Effector memory CD8-positive, alpha-beta T cell (primary cell): ENCODE measurements around the gene FLII.

Experiments used
- ATAC-seq: fragments of 150-1000 bp; cut with Tn5 transposase; replicated peaks from 2 replicates; pipeline ENCODE4 v1.10.0; 2021; ENCODE audit warnings: mild to moderate bottlenecking, moderate library complexity
- DNase-seq, 3 experiments: peaks; one replicate each; pipeline ENCODE4 v3.0.0; 2021
- H3K27ac Mint-ChIP-seq, 2 donors: one replicate each; pipeline ENCODE4 v1.8.0; 2022; ENCODE audit warnings: mild to moderate bottlenecking in 2 of 2, mixed read lengths in 2 of 2, moderate library complexity in 2 of 2
- H3K27me3 Mint-ChIP-seq, 2 donors: one replicate each; pipeline ENCODE4 v1.8.0; 2022; ENCODE audit warnings: mixed read lengths in 2 of 2
- H3K36me3 Mint-ChIP-seq: one replicate; pipeline ENCODE4 v1.8.0; 2022; ENCODE audit warnings: mild to moderate bottlenecking, moderate library complexity, mixed read lengths; ENCODE audit not compliant: insufficient read depth
- H3K4me1 Mint-ChIP-seq, 2 donors: one replicate each; pipeline ENCODE4 v1.8.0; 2022; ENCODE audit warnings: low read depth in 2 of 2, mixed read lengths in 2 of 2
- H3K4me3 Mint-ChIP-seq, 2 donors: one replicate each; pipeline ENCODE4 v1.8.0; 2022; ENCODE audit warnings: mild to moderate bottlenecking in 2 of 2, mixed read lengths in 2 of 2, moderate library complexity in 2 of 2
- H3K9me3 Mint-ChIP-seq, 2 donors: one replicate each; pipeline ENCODE4 v1.8.0; 2022; ENCODE audit warnings: mixed read lengths in 2 of 2

The FLII gene

GRCh38 chr17:18246109-18246725, 12.3 kb downstream of the FLII start:
- peaks cover 4 to 6% of the 10 kb centered on the region in 2 donors for H3K4me1 Mint-ChIP-seq
- no peaks in the 10 kb centered on the region for H3K27me3 Mint-ChIP-seq
- ATAC-seq (no peak), DNase-seq (no peak)
- H3K4me3 Mint-ChIP-seq = no peak overlapping the region
- peak overlapping the region in 1 of 2 donors; percentile 57 for H3K27ac Mint-ChIP-seq
- H3K36me3 Mint-ChIP-seq = peaks cover 59% of the 10 kb centered on the region
- H3K9me3 Mint-ChIP-seq = no peaks in the 10 kb centered on the region

GRCh38 chr17:18245038-18245776, 13.3 kb downstream of the FLII start:
- no peak overlapping the region for H3K4me3 Mint-ChIP-seq
- H3K36me3 Mint-ChIP-seq = peaks cover 51% of the 10 kb centered on the region
- H3K9me3 Mint-ChIP-seq = no peaks in the 10 kb centered on the region
- no peaks in the 10 kb centered on the region for H3K27me3 Mint-ChIP-seq
- no peak overlapping the region for H3K27ac Mint-ChIP-seq
- ATAC-seq (no peak), DNase-seq (no peak)
- peaks cover 4 to 6% of the 10 kb centered on the region in 2 donors for H3K4me1 Mint-ChIP-seq

GRCh38 chr17:18241229-18241871, 17.2 kb downstream of the FLII start:
- Mint-ChIP-seq H3K36me3 (peaks cover 33% of the 10 kb centered on the region), H3K9me3 (no peaks in the 10 kb centered on the region), H3K4me1 (no peaks in the 10 kb centered on the region), H3K4me3 (no peak overlapping the region), H3K27ac (peak overlapping the region in 1 of 2 donors; percentile 20), H3K27me3 (no peaks in the 10 kb centered on the region)
- ATAC-seq (no peak), DNase-seq (no peak)

- Mint-ChIP-seq H3K4me3 (no peak overlapping the region), H3K9me3 (no peaks in the 10 kb centered on the region), H3K4me1 (no peaks in the 10 kb centered on the region), H3K27me3 (no peaks in the 10 kb centered on the region), H3K36me3 (peaks cover 28% of the 10 kb centered on the region), H3K27ac (peak overlapping the region in 1 of 2 donors; percentile 82)
- DNase-seq (no peak), ATAC-seq (no peak)
Measured at GRCh38 chr17:18240449-18240848, 18.1 kb downstream of the FLII start.

- no peaks in the 10 kb centered on the region for H3K9me3 Mint-ChIP-seq
- DNase-seq (no peak), ATAC-seq (no peak)
- no peak overlapping the region for H3K4me3 Mint-ChIP-seq
- H3K27ac Mint-ChIP-seq = no peak overlapping the region
- H3K4me1 Mint-ChIP-seq = peaks cover 0 to 1% of the 10 kb centered on the region in 2 donors
- peaks cover 18% of the 10 kb centered on the region for H3K36me3 Mint-ChIP-seq
- H3K27me3 Mint-ChIP-seq = no peaks in the 10 kb centered on the region
Measured at GRCh38 chr17:18238299-18238698, 20.2 kb downstream of the FLII start.

- Mint-ChIP-seq H3K27me3 (no peaks in the 10 kb centered on the region), H3K4me1 (peaks cover 0 to 1% of the 10 kb centered on the region in 2 donors), H3K27ac (no peak overlapping the region), H3K4me3 (no peak overlapping the region), H3K36me3 (peaks cover 14% of the 10 kb centered on the region), H3K9me3 (no peaks in the 10 kb centered on the region)
- DNase-seq (no peak), ATAC-seq (no peak)
Measured at GRCh38 chr17:18237461-18237860, 21.1 kb downstream of the FLII start.

GRCh38 chr17:18236494-18236893, 22.0 kb downstream of the FLII start:
- Mint-ChIP-seq H3K27ac (peak overlapping the region in 1 of 2 donors; percentile 81), H3K4me1 (peaks cover 0 to 1% of the 10 kb centered on the region in 2 donors), H3K4me3 (no peak overlapping the region), H3K9me3 (no peaks in the 10 kb centered on the region), H3K27me3 (no peaks in the 10 kb centered on the region), H3K36me3 (peaks cover 12% of the 10 kb centered on the region)
- no peak for DNase-seq
- no peak for ATAC-seq

GRCh38 chr17:18235743-18236256, 22.7 kb downstream of the FLII start:
- DNase-seq (no peak), ATAC-seq (no peak)
- H3K4me3 Mint-ChIP-seq = no peak overlapping the region
- H3K27me3 Mint-ChIP-seq = no peaks in the 10 kb centered on the region
- H3K4me1 Mint-ChIP-seq = peaks cover 0 to 1% of the 10 kb centered on the region in 2 donors
- no peaks in the 10 kb centered on the region for H3K9me3 Mint-ChIP-seq
- H3K36me3 Mint-ChIP-seq = peaks cover 12% of the 10 kb centered on the region
- peak overlapping the region in 1 of 2 donors; percentile 49 for H3K27ac Mint-ChIP-seq

GRCh38 chr17:18234853-18235380, 23.6 kb downstream of the FLII start:
- DNase-seq (no peak), ATAC-seq (no peak)
- Mint-ChIP-seq H3K9me3 (no peaks in the 10 kb centered on the region), H3K36me3 (peaks cover 12% of the 10 kb centered on the region), H3K4me1 (peaks cover 0 to 1% of the 10 kb centered on the region in 2 donors), H3K27me3 (no peaks in the 10 kb centered on the region), H3K27ac (peak overlapping the region in 1 of 2 donors; percentile 49), H3K4me3 (no peak overlapping the region)

GRCh38 chr17:18233803-18234518, 24.6 kb downstream of the FLII start:
- Mint-ChIP-seq H3K9me3 (no peaks in the 10 kb centered on the region), H3K27me3 (no peaks in the 10 kb centered on the region), H3K36me3 (peaks cover 16% of the 10 kb centered on the region), H3K4me1 (peaks cover under 1 to 2% of the 10 kb centered on the region in 2 donors), H3K27ac (no peak overlapping the region), H3K4me3 (no peak overlapping the region)
- DNase-seq = no peak
- ATAC-seq = no peak

GRCh38 chr17:18231164-18231563, 27.4 kb downstream of the FLII start:
- Mint-ChIP-seq H3K4me3 (no peak overlapping the region), H3K4me1 (peaks cover 25 to 27% of the 10 kb centered on the region in 2 donors), H3K36me3 (peaks cover 4% of the 10 kb centered on the region), H3K9me3 (no peaks in the 10 kb centered on the region), H3K27me3 (no peaks in the 10 kb centered on the region), H3K27ac (no peak overlapping the region)
- no peak for ATAC-seq
- no peak for DNase-seq

GRCh38 chr17:18230288-18231141, 28.0 kb downstream of the FLII start:
- ATAC-seq = no peak
- Mint-ChIP-seq H3K27ac (no peak overlapping the region), H3K9me3 (no peaks in the 10 kb centered on the region), H3K36me3 (peaks cover 4% of the 10 kb centered on the region), H3K27me3 (no peaks in the 10 kb centered on the region), H3K4me3 (no peak overlapping the region), H3K4me1 (peaks cover 28 to 30% of the 10 kb centered on the region in 2 donors)
- no peak for DNase-seq
